HL-60/S4 (cell line): ENCODE results near the gene NPAS3.

Experiments used
- in situ Hi-C: fragments of 300-500 bp; cut with MboI; formaldehyde crosslinking; loops from 2 replicates; pipeline ENCODE4 v1.14.3; 2022; ENCODE audit warnings: low sequenced_read_pairs

NPAS3 gene

DNA sequence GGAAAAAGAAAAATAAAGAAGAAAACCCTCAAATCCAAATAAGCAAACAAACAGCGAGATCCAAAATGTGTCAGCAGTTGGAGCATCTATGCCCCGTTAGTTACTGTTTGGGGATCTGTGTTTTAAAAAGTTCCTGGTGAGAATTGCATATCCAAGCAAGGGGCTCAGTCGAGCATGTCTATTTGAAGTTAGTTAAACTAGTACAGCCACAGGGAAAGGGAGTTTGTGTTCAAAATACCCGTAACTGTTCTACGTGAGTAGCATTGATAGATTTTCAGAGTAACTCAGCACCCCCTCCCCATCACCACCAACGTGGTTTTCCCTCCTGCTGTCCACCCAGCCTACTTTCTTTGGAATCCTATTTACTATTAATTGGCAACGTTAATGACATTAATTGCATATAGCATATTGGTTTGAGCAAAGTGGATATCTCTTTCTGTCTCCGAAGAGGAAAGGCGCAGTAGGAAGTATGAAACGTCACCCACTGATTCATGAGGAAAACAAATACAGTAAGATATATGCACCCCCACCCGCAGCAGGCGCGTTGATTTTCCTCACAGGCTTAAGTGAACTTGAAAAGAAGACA is 1.5 kb downstream of the NPAS3 start:
- in situ Hi-C loops, result no loop called here

GRCh38 chr14:32940711-32941667 is 2.3 kb downstream of the NPAS3 start:
- in situ Hi-C loops, result no loop called here

DNA sequence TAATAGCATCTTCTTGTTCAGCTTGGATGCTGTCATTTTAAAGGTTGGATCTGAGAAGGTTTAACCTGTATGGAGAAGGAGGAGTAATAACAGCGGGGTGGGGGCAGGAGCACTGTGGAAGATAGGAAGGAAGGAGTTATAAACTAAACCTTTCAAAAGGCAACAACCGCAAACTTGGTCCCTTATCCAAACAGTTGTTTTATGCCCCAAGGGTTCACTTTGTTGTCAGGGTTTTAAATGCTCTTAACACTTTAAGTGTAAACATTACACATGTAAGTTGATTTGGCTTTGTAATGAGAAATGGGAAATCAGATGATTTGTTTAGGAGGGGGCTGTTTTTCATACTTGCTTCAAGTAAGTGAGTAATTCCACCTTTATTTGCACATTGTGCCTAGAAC is 3.0 kb downstream of the NPAS3 start:
- in situ Hi-C loops, result no loop called here

GRCh38 chr14:32947081-32947480 is 8.4 kb downstream of the NPAS3 start:
- in situ Hi-C loops, result no loop called here

- in situ Hi-C loops, result no loop called here
Observed at GRCh38 chr14:32947792-32948191, 9.1 kb downstream of the NPAS3 start.

- in situ Hi-C loops, result no loop called here
Observed at GRCh38 chr14:32950584-32950983, 11.9 kb downstream of the NPAS3 start.

GRCh38 chr14:32967421-32967820 is 28.7 kb downstream of the NPAS3 start:
- in situ Hi-C loops, result no loop called here

DNA sequence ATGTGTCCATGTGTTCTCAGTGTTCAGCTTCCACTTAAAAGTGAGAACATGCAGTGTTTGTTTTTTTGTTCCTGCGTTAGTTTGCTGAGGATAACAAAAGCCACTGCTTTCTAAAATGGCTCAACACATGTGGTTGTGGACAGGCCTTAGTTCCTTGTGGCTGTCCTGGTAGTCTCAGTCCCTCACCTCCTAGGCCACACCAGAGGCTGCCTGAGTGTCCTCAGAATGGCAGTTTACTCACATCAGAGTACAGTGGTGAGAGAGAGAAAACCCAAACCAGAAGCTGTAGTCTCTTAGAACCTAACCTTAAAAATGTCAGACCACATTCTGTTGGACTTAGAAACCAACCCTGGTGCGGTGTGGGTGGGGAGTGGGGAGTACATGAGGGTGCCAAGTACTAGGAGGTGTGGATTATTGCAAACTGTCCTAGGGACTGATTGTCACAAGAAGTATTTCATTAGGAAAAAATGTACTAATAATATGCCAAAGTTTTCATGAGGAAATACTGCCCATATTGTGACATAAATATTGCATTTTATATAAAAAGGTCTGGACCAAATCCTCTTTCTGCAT is 30.4 kb downstream of the NPAS3 start:
- in situ Hi-C loops, result no loop called here

GRCh38 chr14:32977913-32978312 is 39.2 kb downstream of the NPAS3 start:
- in situ Hi-C loops, result no loop called here

GRCh38 chr14:32978691-32979255 is 40.1 kb downstream of the NPAS3 start:
- in situ Hi-C loops, result no loop called here

GRCh38 chr14:32980178-32980901 is 41.7 kb downstream of the NPAS3 start:
- in situ Hi-C loops, result no loop called here

GRCh38 chr14:32980902-32981501 is 42.3 kb downstream of the NPAS3 start:
- in situ Hi-C loops, result no loop called here

- in situ Hi-C loops, result no loop called here
Observed at GRCh38 chr14:32984241-32984930, 45.7 kb downstream of the NPAS3 start.

- in situ Hi-C loops, result no loop called here
Observed at GRCh38 chr14:32985866-32986265, 47.2 kb downstream of the NPAS3 start.

DNA sequence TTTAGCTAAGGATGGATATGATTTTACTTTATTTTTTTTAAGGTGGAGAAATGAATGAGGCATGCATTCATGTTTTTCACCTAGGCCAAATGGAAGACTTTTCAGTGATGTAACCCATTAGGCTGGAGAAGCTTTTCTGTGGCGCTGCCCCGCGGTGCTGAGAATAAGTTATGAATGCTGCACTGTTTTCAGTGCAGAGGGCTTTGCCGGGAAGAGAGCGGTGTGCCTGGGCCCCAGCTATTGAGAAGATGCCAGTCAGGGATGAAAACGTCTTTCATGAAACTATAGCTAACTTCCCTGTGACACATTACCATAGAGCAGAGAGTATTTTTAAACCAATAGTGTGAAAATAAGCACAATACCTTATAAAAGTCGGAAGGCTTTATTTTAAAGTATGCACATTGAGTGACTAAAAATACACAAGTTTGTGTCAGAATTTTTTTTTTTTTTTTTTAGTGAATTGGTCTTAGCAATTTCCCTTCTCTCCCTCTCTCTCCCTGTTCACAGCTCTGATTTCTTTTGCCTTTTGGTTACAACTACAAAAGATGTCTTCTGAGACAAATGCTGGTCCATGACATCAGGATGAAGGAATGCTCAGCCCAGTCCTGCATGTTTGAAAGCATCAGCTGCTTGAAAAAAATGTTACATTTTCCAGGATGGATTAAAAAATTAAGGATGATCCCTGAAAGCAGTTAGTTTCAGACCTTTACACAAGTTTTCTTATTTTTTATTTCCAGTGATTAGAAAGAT is 48.3 kb downstream of the NPAS3 start:
- in situ Hi-C loops, result no loop called here

DNA sequence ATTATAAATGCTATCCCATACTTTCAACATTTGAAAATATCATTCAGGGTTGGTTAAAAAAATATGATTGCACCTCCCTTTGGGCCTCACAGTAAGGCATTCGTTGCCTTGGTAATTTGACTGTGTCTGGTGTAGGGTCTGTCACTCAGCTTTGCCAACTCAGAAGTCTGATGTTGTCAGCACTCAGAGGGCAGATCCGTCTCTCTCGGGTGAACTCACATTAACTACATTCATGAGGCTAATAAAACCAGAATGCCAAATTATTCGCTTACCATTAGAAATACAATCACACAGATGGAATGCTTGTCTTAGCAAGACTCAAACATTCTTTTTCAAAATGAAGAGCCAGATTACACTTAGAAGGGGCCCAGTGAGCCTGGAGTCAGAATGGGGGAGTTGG is 53.0 kb downstream of the NPAS3 start:
- in situ Hi-C loops, result no loop called here

DNA sequence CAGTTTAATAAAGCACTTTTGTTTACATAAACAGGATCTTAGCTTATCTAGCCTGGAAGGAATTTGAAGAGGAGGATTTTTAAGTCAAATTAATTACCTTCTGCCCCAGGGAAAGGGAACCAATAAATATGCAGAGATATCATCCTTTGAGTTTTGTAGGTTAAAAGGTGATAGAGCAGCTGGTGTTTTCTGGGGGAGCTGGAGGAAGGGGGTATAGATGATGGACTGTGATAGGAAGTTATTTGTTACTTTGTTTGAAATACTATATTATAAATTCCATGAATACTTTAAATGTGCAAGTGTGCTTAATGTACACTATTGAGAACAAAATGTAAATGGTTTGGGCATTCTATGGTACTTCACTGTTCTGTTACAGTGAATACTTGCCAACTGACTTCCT is 55.2 kb downstream of the NPAS3 start:
- in situ Hi-C loops, result no loop called here

- in situ Hi-C loops, result no loop called here
Observed at GRCh38 chr14:32996343-32996742, 57.7 kb downstream of the NPAS3 start.

- in situ Hi-C loops, result no loop called here
Observed at GRCh38 chr14:32998433-32998832, 59.8 kb downstream of the NPAS3 start.
